Measurements from ENCODE around the gene ZC3H12D. TPM values are rescaled to one million over a fixed set of nuclear protein-coding genes. Genes with fewer than 3 reads are reported as not detected.

ZC3H12D gene
- polyA plus RNA-seq, 4 donors = 0.14 to 0.96 (median 0.45) TPM

DNA sequence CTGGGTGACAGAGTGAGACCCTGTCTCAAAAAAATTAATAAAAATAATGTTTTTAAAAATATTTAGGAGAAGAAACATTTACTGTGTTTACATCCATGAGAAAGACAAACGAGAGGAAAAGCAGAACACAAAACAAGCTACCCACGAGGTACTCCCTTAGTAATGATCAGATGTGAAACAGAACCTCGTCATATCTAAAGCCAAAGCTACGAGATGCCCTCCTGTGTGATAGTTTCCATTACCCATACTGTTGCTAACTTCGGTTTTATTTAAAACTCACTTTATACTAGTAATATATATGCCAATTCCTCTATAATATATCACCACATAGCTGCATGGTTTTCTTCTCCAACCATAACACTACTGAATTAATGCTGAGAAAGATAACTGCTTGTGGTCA lies 63.7 kb downstream of the ZC3H12D start:
- no peak for DNase-seq (ENCODE audit: low read depth in 4 of 4, low spot score in 2 of 4)

DNA sequence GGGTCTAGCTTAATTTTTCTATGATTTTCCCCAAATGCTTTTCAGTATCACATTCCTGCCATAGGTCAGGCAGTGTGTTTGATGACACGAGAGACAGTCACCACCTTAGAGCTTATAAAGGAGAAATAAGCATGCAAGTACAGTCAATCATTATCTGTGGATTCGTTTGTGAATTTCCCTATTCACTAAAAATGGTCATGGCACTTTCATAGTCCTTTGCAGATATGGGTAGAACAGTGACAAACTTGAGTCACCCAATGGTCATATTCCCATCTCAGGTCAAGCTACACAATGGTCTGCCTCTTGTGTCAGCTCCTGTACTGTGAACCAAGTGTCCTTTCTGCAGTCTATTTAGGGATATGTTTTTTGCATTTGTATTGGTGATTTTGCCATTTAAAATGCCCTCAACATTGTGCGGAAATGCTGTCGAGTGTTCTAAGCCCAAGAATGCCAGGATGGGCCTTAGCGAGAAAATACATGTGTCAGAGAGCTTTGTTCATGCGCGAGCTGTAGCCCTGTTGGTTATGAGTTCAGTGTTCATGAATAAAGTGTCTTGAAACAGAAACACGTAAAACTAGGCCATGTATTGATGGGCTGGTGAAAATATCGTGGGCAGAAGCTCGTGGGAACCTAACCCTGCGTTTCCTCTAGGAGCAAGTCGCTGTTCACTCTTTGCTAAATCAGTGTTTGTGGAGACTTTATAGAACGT lies 65.0 kb downstream of the ZC3H12D start:
- DNase-seq (ENCODE audit: low read depth in 4 of 4, low spot score in 2 of 4) = no peak

DNA sequence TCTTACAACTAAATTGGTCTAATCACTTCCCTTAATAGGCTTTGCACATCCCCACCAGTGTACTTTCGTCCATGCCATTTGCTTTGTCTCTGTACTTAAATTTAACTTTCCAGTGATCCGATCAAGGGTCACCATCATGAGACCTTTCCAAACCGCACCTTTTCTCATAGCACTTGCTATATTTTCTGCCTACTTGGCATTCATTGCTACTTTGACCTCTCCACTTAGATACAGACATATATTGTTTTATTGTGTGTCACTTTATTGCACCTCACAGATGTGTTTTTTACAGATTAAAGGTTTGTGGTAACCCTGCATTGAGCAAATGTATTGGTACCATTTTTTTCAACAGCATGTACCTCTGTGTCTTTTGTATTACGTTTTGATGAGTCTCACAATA lies 70.0 kb downstream of the ZC3H12D start:
- DNase-seq (ENCODE audit: low read depth in 4 of 4, low spot score in 2 of 4) = no peak

DNA sequence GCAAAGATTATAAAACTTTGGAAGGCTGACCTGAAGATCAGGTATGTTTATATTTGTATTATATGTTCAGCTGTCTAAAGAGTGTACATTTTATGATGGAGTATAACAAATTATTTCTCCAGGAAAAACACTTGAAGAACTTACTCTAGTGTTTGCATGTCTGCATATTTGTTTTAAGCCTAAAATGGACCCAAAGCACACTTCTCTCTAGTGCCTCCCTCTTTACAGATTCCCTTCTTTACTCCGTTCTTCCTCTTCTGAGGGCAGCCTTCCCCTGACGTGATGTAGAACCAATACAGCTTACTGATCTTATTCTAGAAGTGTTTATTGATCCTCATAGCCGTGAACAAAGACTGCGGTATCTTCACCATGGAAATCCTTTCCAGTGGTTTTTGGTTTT lies 70.8 kb downstream of the ZC3H12D start:
- no peak for DNase-seq (ENCODE audit: low read depth in 4 of 4, low spot score in 2 of 4)

DNA sequence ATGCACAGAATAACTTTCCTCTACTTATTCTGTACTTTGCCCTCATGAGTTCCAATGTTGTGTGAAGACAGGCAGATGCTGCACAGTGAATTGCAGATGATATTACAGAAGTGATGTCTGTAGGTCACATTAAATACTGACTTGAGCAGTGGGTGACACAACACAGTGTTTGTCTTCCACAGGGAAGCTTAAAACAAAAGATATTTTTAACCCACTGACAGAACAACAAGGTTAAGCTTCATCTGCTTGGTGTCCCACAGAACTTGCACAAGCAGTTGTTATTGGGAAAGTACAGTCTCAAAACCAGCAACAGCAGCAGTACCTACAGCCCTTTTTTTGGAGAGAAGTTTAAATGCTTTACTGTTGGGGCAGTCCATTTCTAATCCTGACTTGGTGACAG lies 74.3 kb downstream of the ZC3H12D start:
- DNase-seq (ENCODE audit: low read depth in 4 of 4, low spot score in 2 of 4) = no peak

DNA sequence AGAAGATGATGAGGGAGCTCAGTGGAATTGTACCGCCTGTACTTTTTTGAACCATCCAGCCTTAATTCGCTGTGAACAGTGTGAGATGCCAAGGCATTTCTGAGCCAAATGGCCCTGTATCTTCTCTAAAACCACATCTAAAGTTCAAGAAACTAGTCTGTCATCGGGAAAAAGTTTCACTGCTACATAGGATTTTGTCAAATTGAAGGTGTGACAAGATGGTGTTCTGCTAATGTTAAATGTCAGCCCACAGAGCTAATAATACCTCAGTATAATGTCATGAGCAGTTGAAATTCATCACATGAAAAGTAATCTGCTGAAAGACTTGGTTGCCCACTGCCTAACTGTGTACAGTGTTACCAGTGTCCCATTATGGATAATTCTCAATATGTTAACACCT lies 75.2 kb downstream of the ZC3H12D start:
- no peak for DNase-seq (ENCODE audit: low read depth in 4 of 4, low spot score in 2 of 4)

DNA sequence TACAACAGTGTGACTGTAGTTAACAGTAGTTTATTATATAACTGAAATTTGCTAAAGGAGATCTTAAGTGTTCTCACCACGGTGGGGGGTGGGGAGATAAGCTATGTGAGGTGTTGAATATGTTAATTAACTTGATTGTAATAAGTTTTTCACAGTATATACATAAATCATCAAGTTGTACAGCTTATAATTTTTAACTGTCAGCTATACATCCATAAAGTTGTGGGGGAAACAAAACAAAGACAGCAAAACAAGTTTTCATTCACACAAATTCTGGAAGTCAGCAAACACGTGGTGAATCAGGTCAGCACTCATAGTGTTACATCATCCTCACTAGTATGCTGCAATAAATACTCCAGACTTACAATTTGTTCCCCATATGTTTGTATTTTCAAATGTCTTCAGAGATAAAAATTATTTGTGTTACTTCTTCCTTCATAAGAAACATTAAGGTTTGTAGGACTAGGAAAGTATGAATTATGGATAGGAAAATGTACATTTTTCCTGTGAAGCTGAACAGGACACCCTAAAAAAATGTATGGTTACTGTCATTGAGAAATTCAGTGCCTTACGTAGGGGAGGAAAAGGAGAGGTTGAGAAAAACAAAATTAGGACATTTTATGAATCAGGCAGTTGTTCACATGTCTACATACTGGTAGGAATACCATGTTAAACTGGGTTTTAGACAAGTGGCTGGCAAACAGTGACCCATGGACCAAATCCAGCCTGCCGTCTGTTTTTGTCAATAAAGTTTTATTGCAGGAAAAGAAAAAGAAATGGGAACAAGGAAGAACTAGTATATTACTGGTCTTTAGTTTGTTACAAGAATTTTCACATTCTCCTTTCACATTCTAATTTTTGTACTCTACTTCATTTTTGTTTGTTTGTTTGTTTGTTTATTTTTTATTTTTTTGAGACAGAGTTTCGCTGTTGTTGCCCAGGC lies 78.7 kb downstream of the ZC3H12D start:
- DNase-seq (ENCODE audit: low read depth in 4 of 4, low spot score in 2 of 4) = no peak

DNA sequence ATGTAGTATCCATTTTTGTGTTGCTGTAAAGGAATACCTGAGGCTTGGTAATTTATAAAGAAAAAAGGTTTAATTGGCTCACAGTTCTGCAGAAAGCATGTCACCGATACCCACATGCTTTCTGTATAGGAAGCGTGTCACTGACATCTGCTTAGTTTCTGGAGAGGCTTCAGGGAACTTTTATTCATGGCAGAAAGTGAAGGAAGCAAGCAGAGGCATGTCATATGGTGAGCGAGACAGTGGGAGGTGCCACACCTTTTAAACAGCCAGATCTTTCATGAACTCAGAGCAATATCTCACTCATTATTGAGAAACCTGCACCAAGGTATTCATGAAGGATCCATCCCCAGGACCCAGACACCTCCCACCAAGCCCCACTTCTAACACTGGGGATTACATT lies 81.3 kb downstream of the ZC3H12D start:
- no peak for DNase-seq (ENCODE audit: low read depth in 4 of 4, low spot score in 2 of 4)

DNA sequence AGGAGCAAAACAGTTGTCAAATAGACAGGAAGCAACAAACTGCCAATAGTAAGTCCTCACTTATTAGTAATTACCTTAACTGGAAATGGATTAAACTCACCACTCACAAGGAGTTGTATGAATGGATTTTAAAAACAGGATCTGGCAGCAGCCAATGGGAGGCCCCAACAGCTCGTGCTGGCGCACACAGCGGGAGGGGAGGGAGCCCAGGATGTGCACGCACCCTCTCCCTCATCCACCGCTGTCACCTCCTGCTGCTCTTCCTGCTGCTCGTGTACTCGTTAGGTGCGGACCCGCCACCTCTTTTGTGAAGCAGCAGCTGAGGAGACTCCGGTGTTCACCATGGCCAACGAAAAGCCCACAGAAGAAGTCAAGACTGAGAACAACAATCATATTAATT lies 84.8 kb downstream of the ZC3H12D start, which contains the start of gene SUMO4:
SUMO4 (plus strand) TSS at position 213 of the 400 bp plus-strand sequence; CDS start at position 343, 130 bp downstream.
- DNase-seq (ENCODE audit: low read depth in 4 of 4, low spot score in 2 of 4) = no peak

DNA sequence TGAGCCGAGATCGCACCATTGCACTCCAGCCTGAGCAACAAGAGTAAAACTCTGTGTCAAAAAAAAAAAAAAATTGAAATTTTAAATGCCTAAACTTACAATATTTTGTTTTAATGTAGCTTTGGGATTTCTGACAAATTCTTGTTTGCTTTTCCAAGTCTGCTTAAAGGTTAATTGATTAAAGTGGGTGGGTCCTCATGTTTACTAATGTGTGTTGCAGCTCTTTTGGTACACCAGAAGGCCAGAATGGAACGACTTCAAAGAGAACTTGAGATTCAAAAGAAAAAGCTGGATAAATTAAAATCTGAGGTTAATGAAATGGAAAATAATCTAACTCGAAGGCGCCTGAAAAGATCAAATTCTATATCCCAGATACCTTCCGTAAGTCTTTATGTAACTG lies 87.4 kb downstream of the ZC3H12D start:
- no peak for DNase-seq (ENCODE audit: low read depth in 4 of 4, low spot score in 2 of 4)

Other genes with a start within 250 kb of the ZC3H12D start
- 100 to 1,000 TPM in 1 of 4 donors, 10 to 100 TPM in 3; 80.7 to 103 (median 85.4) TPM for gene TAB2, start 167.3 kb downstream of the ZC3H12D start, polyA plus RNA-seq (ENCODE audit: insufficient read length in 4 of 4)
- gene SUMO4, start 84.8 kb downstream of the ZC3H12D start, polyA plus RNA-seq (ENCODE audit: insufficient read length in 4 of 4) = 1 to 10 TPM in 2 of 4 donors, under 1 TPM in 2; 0.42 to 1.8 (median 0.88) TPM
- 10 to 100 TPM; 52.1 to 66.2 (median 58.3) TPM for gene PPIL4, start 61.0 kb upstream of the ZC3H12D start, polyA plus RNA-seq (ENCODE audit: insufficient read length in 4 of 4)
- gene GINM1, start 81.4 kb upstream of the ZC3H12D start, polyA plus RNA-seq (ENCODE audit: insufficient read length in 4 of 4) = 10 to 100 TPM; 80.4 to 99.1 (median 91.6) TPM
- gene KATNA1, start 163.7 kb upstream of the ZC3H12D start, polyA plus RNA-seq (ENCODE audit: insufficient read length in 4 of 4) = 10 to 100 TPM; 26.2 to 30.7 (median 28.7) TPM
- gene LATS1, start 233.1 kb upstream of the ZC3H12D start, polyA plus RNA-seq (ENCODE audit: insufficient read length in 4 of 4) = 10 to 100 TPM; 25.9 to 33.8 (median 32.4) TPM